ENCODE measurements around the gene P2RX1.
"Not testable (repeated sequence)": the region's sequence is repeated elsewhere in the genome, so short reads cannot be mapped to it uniquely, and the experiment has no call there.

P2RX1 gene

DNA sequence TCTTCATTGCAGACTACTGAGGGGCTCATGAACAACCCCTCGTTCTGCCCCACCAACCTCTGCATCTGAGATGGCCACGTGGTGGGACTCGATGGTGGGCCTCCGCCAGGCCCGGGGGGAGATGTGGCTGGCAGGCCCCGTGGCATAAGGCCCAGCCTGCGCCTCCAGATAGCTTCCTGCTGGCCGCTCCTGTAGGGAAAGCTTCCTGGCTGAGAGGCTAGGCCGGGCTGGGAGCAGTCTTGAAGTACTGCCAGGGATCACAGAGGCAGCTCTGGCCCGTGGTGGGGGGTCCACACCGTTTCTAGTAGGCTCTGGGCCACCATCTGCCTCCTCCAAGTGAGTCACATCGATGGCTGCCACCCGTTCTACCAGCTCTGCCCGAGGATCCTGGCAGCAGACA is 31.0 kb downstream of the P2RX1 start:
- DNase-seq: no peak

DNA sequence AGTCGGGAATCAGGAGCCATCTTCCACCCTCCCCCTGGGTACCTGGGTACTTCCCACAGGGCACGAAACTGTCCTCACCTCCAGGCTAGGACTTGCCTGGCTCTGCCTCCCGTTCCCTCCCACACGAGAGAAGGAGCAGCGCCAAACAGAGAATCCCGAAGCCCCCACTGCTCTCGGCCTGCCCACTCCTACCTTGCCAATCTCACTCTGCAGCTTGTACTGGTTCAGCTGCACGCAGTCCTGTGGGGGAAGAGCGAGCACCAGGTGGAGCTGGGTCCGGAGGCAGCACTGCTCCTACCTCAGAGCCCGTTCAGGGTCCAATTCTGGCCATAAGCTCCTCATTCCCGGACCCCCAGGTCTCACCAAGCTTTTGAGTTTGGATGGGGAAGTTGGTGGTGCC is 32.1 kb downstream of the P2RX1 start:
- DNase-seq: no peak

DNA sequence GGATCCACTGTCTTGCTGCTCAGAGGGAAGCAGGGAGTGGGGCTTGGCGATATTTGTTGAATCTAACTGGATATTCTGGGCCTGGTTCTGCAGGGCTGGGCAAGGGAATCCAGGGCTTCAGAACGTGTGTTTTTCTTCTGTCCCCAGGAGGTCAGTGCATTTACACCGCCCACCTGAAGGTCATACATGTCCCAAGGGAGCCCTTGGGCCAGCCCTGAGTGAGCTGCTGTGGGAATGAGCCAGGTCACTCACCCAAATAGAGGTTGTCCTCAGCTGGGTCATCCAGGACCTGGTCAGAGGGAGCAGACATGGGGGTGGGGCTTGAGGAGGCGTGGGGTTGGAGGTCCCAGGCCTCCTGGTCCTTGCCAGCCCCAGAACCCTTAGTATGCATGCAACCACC is 34.0 kb downstream of the P2RX1 start:
- DNase-seq: no peak

DNA sequence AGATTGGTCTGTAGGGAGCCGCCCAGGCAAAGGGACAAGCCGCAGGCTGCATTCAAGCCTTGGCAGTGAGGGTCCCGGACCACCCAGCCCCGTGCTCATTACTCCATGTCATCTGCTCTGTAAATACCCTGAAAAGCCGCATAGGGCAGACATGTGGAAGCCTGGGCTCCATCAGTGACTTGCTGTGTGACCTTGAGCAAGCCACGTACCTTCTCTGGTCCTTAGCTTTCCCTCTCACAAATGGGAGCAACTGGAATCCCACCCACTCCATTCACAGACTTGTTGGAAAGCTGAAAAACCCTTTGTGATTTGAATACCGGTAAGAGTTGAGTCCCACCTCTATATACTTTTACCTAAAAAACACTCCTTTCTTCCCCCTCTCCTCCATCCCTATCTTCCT is 35.3 kb downstream of the P2RX1 start:
- DNase-seq: no peak

DNA sequence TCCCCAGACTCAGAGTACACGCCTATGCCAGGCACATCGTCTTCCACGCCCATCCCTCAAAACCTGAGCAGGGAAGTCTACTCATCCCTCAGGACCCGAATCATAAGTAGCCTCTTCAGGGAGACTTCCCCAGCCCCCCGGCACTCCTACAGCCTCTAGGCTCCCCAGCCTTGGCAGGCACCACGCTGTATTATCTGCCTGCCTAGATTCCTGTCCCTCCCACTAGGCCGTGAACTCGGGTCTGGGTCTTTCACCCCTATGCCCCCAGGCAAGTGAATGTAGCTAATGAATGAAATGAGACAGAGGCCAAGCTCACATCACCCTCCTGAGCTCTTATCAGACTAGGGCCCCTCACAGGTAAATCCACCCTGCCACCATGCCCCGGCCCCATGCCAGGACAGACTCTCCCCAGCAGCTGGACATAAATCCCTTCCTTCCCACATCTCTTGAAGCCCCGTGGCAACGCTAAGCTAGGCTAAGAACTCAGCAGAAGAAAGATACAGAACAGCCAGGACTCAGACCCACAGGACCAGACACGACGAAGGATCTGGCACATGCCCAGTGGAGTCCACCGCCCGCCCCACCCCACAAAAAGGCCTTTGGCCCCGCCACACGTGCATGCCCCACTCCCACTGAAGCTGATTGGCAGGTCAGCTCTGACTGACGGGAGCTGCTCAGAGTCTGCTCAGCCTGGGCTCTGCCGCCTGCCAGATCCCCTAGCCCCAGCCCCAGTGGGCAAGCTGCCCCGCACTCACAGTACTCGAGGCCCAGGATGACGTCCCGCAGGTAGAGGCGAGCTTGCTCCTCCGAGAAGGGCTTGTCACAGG is 36.5 kb downstream of the P2RX1 start:
- no peak for DNase-seq

DNA sequence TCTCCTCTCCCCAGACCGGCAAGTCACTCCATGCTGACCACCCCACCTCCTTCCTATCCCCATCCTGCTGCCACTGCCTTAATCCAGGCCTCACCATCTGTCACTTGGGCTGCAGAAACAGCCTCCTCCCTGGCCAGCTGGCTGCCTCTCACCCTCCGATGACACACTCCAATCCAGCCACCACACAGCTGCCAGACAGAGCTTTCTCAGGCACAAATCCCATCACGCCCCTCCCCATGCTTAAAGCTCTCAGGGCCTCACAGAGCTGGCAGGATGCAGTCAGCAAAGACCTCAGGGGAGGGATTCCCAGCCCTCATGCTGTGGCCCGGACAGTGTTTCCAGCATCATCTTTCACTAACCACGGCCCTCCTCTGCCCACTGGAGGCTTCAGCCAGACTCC is 37.1 kb downstream of the P2RX1 start:
- DNase-seq: no peak

DNA sequence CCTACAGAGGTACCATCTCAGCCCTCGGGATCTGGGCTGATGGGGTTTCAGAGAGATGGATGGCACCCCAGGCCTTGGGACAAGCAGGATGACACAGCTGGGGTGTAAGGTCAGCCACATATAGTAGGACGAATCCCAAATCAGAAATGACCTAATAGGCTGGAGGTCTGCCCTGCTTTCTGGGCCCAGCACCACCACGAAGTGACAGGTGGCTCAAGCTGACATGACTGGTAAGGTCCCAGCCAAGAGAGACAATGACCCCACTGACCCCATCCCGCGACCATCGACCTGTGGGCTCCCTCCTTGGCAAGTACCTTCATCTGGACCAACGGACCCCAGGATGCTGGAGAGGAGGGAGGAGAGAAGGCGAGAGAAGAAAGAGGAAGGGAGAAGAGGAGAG is 39.0 kb downstream of the P2RX1 start:
- DNase-seq: no peak

DNA sequence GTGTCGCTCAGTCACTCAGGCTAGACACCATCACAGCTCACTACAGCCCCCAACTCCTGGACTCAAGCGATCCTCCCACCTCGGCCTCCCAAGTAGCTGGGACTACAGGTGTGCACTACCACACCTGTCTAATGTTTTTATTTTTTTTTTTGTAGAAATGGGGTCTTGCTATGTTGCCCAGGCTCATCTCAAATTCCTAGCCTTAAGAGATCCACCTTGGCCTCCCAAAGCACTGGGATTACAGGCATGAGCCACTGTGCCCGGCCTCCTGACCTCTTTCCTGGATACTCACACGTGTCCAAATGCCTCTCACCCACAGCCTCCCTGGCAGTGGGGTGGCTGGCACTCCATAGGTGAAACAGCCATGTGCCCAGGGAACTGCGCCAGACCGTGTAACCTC is 40.9 kb downstream of the P2RX1 start:
- no peak for DNase-seq

DNA sequence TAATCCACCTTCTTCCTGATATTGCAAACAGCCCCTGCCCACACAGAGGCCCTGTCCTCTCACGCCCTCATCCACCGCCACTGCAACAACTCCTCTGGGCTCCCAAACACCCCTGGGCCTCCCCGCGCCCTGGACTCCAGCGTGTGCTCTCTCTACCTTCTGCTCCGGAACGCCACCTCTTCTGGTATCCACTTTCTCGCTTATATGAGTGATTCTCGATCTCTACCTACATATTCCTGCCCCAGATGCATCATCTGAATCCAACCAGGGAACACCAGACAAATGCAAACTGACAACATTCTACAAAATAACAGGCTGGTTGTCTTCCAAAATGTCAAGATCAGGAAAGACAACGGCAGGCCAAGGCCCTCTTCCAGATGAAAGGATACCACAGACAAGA is 42.4 kb downstream of the P2RX1 start:
- DNase-seq: no peak

DNA sequence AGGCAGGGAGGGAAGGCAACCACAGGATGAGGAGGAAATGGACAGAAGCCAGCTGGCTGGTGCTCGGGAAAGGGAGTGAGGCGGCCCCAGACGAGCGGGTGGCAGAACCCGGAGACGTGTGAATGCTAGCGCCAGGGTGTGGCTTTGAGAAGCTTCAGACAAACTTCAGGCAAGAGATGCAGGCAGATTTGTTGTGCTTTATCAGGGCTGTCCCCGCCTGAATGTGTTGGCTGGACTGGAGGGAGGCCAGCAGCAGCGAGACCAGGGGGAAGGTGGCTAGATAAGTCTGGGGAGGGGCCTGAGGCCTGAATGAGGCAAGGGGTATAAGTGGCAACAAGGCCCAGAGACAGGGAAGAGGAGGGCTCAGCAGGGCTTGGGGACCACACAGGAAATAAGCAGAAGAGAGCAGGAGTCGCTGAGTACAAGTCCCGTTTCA is 45.4 kb downstream of the P2RX1 start:
- DNase-seq: no peak

DNA sequence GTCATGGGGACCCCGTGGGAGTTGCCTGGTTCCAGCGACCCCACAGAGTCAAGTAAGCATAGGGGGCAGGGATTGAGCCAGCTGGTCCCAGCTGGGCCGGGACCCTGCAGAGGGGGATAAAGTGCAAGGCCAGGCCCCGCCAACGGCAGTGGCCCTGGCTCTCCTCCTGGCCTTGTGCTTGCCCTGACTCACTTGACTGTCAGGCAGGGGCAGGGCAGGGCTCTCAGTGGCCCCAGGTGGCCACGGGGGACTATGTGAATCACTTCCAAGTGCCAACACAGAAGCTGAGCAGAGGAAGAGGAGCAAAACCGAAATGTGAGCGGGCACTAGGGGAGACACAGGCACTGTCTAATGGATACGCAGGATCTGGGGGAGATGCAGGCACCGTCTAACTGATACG is 48.7 kb downstream of the P2RX1 start:
- no peak for DNase-seq

DNA sequence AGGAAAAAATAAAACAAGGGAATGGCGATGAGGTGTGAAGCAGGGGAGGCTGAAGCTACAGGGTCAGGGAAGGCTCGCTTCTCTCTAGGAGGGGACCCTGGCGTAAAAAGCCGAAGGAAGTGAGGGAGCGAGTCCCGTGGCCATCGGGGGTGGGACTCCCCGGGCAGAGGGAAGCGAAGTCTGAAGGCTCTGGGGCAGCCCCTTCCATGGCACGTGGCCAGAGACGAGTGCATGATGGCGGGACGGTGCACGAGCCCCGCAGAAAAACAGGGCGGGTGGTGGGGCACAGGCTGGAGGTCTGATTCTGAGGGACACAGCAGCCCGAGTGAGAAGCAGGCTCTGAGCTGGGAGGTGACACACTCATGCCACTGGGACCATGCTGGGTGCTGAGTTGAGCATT is 49.2 kb downstream of the P2RX1 start:
- DNase-seq: no peak

DNA sequence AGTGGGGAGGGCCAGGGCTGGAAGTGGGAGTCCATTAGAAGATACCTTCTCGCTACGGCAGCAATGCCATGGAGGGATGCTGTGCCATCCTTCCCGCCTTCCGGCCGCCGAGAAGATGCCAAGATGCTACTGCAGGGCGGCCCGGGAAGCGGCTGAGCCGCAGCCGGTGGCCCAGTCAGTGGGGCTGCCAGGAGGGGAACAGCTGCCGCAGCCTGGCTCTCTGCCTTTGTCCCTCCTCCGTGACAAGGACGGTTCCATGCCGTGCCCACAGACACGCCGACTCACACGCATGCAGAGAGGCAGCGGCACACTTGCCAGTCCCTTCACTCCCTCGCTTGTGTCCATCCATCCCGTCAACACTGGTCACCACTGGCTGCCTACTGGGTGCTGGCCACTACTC is 50.0 kb downstream of the P2RX1 start:
- no peak for DNase-seq

DNA sequence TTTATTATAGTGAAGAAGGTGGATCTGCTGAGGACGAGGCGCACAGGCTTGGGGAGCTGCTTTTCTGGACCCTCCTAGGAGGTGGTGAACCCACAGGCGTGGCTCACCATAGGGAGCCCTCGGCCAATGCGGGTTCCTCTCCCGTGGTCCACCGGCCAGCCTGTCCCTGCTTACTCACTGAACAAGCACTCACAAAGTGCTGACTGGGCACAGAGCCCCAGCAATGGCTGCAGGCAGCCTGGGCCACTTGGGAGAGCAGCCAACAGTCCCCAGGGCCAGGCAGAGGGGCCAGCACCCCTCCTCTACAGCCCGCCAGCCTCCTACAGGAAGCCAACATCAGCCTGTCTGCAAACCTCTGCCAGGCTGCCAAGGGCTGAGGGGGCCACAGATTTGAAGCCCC is 51.1 kb downstream of the P2RX1 start:
- DNase-seq: no peak

DNA sequence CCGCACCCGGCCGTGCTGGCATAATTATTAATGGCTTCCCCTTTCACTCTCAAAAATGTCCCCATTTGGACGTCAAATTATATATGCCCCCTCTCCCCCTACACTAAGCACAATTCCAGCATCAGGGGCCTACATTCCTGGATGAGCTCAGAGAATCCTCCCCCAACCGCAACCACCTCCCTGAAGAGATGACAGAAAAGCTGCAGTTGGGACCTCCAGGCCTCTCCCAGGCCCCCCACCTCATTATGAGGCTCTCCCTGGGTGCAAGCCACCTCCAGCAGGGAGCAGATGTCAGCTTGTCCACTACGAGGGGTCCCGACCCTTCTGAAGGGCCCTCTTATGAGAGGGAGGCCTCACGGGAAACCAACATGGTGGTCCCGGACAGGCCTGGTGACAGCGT is 51.7 kb downstream of the P2RX1 start:
- no peak for DNase-seq

DNA sequence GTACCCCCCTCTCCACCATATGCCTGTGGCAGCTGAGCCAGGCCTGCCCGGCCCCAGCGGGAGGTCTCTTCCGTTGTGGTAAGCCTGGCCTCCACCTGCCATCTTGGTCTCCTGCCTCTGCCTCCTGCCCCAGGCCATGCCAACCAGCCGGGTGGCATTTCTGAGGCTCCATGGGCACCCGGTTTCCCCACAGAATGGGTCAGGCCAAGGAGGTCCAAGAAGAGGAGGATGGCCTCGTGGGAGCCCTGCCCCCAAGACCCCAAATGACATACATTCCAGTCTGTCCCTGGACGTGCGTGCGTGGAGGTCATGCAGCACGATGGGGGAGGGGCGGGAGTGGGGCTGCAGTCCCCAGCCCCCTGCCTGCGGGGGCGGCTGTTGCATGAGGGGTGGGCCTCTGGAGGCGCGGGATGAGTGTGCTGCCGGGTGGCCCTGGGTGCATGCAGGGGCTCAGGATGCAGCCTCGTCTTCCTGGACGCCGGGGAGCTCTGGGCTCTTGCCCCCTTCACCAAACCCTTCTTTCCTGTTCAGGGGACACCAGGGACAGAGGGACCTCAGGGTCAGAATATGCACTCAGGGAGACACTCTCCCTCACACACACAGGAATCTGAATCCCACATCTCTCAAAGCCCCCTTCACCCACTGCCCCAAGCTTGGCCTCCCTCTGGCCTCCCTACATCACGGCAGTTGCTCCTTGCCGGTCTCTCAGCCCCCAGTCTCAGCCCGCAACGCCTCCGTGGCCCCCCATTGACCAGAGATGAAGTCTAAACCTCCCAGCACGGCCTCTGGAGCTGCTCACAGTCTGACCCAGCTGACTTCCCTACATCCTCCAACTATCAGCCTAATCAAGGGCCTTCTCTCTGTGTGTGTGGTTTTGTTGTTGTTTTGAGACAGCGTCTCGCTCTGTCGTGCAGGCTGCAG is 54.2 kb downstream of the P2RX1 start:
- DNase-seq: no peak

DNA sequence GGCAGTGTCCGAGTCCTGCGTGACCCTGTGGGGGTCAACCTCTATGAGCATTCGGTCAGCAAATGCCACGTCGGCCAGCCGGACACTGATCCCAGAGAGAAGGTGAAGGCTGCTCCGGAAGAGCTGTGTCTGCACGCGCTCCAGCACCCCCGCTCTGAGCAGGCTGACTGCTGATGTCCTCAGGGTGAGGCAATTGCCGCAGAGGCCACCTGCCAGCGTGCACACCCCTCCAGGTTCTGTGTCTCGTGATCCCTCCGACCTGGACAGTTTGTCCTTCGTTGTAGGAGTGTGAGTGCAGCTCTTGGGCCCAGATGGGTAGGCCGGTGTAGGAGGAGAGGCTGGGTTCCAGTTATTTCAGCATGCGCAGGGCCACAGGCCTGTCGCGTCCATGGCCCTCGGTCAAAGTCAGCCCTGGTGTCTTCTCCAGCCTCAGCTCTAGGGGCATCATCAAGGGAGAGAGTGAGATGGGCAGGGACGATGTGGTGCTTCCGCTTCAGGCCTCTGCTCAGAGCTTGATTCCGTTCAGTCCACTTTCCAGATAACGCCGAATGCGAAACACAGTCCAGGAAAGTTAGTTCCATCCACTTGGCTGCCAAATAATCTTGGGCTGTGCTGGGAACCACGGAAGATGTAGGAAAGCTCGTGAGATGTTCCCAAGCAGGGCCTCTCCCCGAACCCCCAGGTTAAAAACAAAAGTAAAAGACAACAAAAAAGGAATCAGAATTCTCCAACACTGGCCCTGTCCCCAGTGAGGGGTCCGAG is 55.1 kb downstream of the P2RX1 start:
- no peak for DNase-seq

DNA sequence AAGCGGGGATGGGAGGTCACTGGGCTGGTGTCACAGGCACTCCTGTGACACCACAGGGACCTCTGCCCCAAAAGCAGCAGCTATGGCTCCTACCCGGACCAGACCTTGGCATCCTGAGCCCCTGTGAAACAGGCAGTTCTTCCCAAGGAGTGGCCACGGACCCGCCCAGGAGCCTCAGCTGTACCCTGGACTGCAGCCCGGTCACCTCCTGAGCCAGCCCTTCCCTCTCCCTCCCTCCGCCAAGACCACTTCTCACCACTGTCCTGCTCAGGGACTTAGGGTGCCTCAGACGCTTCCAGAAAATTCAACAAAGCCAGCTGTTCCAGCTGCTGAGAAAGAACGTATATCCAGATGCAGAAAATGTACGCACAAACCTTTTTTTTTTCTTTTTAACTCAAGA is 56.3 kb downstream of the P2RX1 start:
- no peak for DNase-seq

DNA sequence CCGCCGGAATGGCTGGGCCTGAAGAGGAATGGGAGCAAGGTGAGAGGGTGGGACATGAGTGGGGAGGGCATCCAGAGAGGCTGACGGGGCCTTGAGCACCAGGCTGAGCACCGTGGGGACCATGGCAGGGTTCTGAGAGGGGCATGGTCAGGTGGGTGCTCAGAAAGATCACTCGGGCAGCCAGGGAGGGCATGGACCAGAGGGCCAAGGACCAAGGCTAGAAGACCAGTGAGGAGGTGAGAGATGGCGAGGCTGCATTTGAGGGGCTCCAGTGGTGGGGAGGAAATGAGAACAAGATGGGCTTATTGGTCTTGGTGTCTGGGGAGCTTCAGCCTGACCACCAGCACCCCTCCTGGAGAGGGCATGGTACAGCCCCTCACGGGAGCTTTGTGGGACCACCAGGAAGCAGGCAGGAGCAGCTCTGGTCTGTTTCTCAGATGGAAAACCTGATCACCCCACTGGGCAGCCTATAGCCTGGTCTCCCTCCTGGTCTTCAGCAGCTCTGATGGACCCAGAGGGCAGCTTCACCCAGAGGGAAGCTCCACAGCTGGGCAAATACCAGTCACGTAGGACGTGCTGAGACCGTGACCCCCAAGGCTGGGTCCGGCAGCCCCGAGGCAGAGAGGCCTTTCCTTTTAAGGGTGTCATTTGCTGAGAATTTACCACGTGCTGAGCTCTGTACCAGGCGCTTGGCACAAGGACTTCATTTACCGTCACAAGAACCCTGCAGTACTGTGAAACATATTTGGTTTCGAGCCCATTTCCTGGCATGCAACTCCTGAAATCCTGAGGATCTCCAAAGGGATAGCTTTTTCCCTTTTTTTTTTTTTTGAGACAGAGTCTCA is 58.8 kb downstream of the P2RX1 start:
- DNase-seq: no peak

DNA sequence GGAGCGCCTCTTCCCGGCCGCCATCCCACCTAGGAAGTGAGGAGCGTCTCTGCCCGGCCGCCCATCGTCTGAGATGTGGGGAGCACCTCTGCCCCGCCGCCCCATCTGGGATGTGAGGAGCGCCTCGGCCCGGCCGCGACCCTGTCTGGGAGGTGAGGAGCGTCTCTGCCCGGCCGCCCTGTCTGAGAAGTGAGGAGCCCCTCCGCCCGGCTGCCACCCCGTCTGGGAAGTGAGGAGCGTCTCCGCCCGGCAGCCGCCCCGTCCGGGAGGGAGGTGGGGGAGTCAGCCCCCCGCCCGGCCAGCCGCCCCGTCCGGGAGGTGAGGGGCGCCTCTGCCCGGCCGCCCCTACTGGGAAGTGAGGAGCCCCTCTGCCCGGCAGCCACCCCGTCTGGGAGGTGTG is 62.1 kb downstream of the P2RX1 start:
- not testable (repeated sequence) for DNase-seq

DNA sequence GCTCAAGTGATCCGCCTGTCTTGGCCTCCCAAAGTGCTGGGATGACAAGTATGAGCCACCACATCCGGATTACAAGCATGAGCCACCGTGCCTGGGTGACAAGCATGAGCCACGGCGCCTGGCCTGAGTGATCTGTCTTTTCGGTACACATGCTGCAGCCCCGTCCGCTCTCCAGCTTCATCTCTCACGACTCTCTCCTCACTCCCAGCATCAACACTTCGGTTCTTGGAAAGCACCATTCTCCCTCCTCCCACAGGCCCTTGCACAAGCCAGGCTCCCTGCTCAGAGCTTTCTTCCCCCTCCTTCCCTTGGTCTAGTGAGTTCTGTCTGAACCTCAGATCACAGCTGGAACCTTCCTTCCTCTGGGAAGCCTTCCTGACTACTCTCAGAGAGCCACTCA is 63.7 kb downstream of the P2RX1 start:
- no peak for DNase-seq

DNA sequence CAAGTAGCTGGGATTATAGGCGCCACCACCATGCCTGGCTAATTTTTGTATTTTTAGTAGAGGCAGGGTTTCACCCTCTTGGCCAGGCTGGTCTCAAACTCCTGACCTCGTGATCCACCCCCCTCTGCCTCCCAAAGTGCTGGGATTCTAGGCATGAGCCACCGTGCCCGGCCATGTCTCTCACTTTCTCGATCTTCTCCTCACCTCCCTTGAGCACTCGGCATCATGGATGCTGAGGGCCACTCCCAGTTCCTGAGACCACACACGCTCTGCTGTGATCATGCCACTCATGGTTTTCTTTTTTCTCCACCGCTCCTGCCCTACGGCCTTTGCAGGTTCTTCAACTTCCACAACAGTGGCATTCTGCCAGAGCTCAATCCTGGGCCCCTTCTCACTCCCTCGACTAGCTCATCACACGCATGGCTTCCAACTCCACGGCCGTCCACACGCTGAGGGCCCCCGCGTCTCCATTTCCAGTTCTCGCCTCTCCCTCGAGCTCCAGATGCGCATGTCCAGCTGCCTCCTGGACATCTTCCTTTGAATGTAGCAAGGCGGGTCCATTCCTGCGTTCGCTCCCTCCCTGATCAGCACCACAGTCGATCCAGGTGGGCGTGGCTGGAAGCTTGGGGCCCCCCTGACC is 64.7 kb downstream of the P2RX1 start:
- DNase-seq: no peak
